Activated CD4-positive, alpha-beta T cell treated with anti-CD3 and anti-CD28 coated beads, Interleukin-2, Interleukin-4, amounts not matched to agents 100 ng/mL and 50 ng/mL, durations not matched to agents 16 hours and 8 hours (primary cell): ENCODE data around the gene OPN3.

Source experiments
- DNase-seq: peaks from one replicate; pipeline ENCODE4 v3.0.0-alpha.2; 2020; ENCODE audit warnings: low spot score

The OPN3 gene

GRCh38 chr1:241589521-241589920 lies 50.6 kb downstream of the OPN3 start:
- DNase-seq = no peak

GRCh38 chr1:241586905-241587512 lies 53.2 kb downstream of the OPN3 start:
- no peak for DNase-seq

GRCh38 chr1:241582921-241583321 lies 57.2 kb downstream of the OPN3 start:
- DNase-seq = no peak

- no peak for DNase-seq
Observed at GRCh38 chr1:241579434-241579833, 60.7 kb downstream of the OPN3 start.

- no peak for DNase-seq
Observed at GRCh38 chr1:241574154-241574553, 66.0 kb downstream of the OPN3 start.

GRCh38 chr1:241569848-241570247 lies 70.3 kb downstream of the OPN3 start:
- DNase-seq = no peak

- DNase-seq = no peak
Observed at GRCh38 chr1:241560849-241561187, 79.4 kb downstream of the OPN3 start.

GRCh38 chr1:241560146-241560848 lies 79.9 kb downstream of the OPN3 start:
- no peak for DNase-seq

- no peak for DNase-seq
Observed at GRCh38 chr1:241557551-241558193, 82.5 kb downstream of the OPN3 start.

- no peak for DNase-seq
Observed at GRCh38 chr1:241557031-241557430, 83.1 kb downstream of the OPN3 start.

- DNase-seq = no peak
Observed at GRCh38 chr1:241555526-241555925, 84.6 kb downstream of the OPN3 start.

- DNase-seq = no peak
Observed at GRCh38 chr1:241553886-241554592, 86.1 kb downstream of the OPN3 start.

- DNase-seq = peak; percentile 22
Observed at GRCh38 chr1:241551759-241552638, 88.2 kb downstream of the OPN3 start.

GRCh38 chr1:241550318-241550717 lies 89.9 kb downstream of the OPN3 start:
- DNase-seq = no peak

GRCh38 chr1:241548008-241548407 lies 92.2 kb downstream of the OPN3 start:
- no peak for DNase-seq
